Ishikawa (cell line): ENCODE data around the gene ANKRD13A.

Experiments used
- CEBPB ChIP-seq: IDR thresholded peaks from 2 replicates; pipeline ENCODE4 v1.6.1; 2012
- CREB1 ChIP-seq: IDR thresholded peaks from 2 replicates; pipeline ENCODE4 v1.6.1; 2012; ENCODE audit warnings: low read depth
- EP300 ChIP-seq: IDR thresholded peaks from 2 replicates; pipeline ENCODE4 v1.6.1; 2012; ENCODE audit warnings: borderline replicate concordance
- FOXM1 ChIP-seq: IDR thresholded peaks from 2 replicates; pipeline ENCODE4 v1.6.1; 2012; ENCODE audit warnings: low read depth, borderline replicate concordance
- NFIC ChIP-seq: IDR thresholded peaks from 2 replicates; pipeline ENCODE4 v1.6.1; 2012
- RAD21 ChIP-seq: IDR thresholded peaks from 2 replicates; pipeline ENCODE4 v1.6.1; 2012; ENCODE audit warnings: low read depth
- TAF1 ChIP-seq: IDR thresholded peaks from 2 replicates; pipeline ENCODE4 v1.6.1; 2012; ENCODE audit warnings: low read depth, mild to moderate bottlenecking
- TEAD4 ChIP-seq: IDR thresholded peaks from 2 replicates; pipeline ENCODE4 v1.6.1; 2012
- USF1 ChIP-seq: IDR thresholded peaks from 2 replicates; pipeline ENCODE4 v1.6.1; 2012
- YY1 ChIP-seq: IDR thresholded peaks from 2 replicates; pipeline ENCODE4 v1.6.1; 2012; ENCODE audit warnings: low read depth
- ZBTB7A ChIP-seq: IDR thresholded peaks from 2 replicates; pipeline ENCODE4 v1.6.1; 2012; ENCODE audit warnings: low read depth
- TF ChIP-seq, protein P1 (sequence below): IDR thresholded peaks from 2 replicates; pipeline ENCODE4 v1.6.1; 2012; ENCODE audit warnings: low read depth, mild to moderate bottlenecking
- TF ChIP-seq, protein P2 (sequence below): IDR thresholded peaks from 2 replicates; pipeline ENCODE4 v1.6.1; 2012

- TF ChIP-seq TAF1 = no peak
- TF ChIP-seq NFIC = no peak
- no peak for TF ChIP-seq EP300
- no peak for TF ChIP-seq ZBTB7A
- no peak for TF ChIP-seq CEBPB
- TF ChIP-seq YY1 = no peak
- TF ChIP-seq, protein P1, sequence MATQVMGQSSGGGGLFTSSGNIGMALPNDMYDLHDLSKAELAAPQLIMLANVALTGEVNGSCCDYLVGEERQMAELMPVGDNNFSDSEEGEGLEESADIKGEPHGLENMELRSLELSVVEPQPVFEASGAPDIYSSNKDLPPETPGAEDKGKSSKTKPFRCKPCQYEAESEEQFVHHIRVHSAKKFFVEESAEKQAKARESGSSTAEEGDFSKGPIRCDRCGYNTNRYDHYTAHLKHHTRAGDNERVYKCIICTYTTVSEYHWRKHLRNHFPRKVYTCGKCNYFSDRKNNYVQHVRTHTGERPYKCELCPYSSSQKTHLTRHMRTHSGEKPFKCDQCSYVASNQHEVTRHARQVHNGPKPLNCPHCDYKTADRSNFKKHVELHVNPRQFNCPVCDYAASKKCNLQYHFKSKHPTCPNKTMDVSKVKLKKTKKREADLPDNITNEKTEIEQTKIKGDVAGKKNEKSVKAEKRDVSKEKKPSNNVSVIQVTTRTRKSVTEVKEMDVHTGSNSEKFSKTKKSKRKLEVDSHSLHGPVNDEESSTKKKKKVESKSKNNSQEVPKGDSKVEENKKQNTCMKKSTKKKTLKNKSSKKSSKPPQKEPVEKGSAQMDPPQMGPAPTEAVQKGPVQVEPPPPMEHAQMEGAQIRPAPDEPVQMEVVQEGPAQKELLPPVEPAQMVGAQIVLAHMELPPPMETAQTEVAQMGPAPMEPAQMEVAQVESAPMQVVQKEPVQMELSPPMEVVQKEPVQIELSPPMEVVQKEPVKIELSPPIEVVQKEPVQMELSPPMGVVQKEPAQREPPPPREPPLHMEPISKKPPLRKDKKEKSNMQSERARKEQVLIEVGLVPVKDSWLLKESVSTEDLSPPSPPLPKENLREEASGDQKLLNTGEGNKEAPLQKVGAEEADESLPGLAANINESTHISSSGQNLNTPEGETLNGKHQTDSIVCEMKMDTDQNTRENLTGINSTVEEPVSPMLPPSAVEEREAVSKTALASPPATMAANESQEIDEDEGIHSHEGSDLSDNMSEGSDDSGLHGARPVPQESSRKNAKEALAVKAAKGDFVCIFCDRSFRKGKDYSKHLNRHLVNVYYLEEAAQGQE = no peak
- TF ChIP-seq CREB1 = no peak
- no peak for TF ChIP-seq USF1
- TF ChIP-seq FOXM1 = no peak
- TF ChIP-seq, protein P2, sequence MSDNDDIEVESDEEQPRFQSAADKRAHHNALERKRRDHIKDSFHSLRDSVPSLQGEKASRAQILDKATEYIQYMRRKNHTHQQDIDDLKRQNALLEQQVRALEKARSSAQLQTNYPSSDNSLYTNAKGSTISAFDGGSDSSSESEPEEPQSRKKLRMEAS = no peak
- no peak for TF ChIP-seq TEAD4
- no peak for TF ChIP-seq RAD21
Observed at GRCh38 chr12:109987615-109988014, 11.6 kb upstream of the ANKRD13A start.
